Endothelial cell of umbilical vein (primary cell): ENCODE data around the gene VEPH1. TPM values are rescaled to one million over a fixed set of nuclear protein-coding genes. Genes with fewer than 3 reads are reported as not detected.
A peak's percentile ranks its signal among the peaks of the same experiment; 100 is the strongest.

Experiments used
- BruUV-seq: library from RNA; stranded (reverse); fragments of 400-500 nt; replicated peaks from 2 replicates; lab custom pipeline; 2021; lab: Mats Ljungman, UMichigan
- CTCF ChIA-PET: fragments of 300-600, 350-600 bp; sonication (Branson Sonifier 250); formaldehyde crosslinking; loops from one replicate; lab custom pipeline; 2021; ENCODE audit warnings: antibody characterized with exemption, inconsistent platforms; lab: Charles Lee
- POLR2A ChIA-PET: fragments of 300-600, 350-600 bp; sonication (Branson Sonifier 250); formaldehyde crosslinking; loops from one replicate; lab custom pipeline; 2021; ENCODE audit warnings: antibody characterized with exemption, inconsistent platforms; lab: Charles Lee
- DNase-seq: peaks from one replicate; pipeline ENCODE4 v3.0.0-alpha.2; 2011; ENCODE audit warnings: low read depth, low spot score
- FAIRE-seq: peaks from 2 replicates; lab custom pipeline; 2011; peaks lifted over from hg19 to GRCh38; lab: Jason Lieb, UNC
- H2AFZ ChIP-seq: 2 replicates; pipeline ENCODE4 v1.6.0; 2012; ENCODE audit warnings: low read depth, low read length, control low read depth, inconsistent platforms
- H3K27ac ChIP-seq: 2 replicates; pipeline ENCODE4 v1.5.1; 2011; ENCODE audit warnings: low read depth, mild to moderate bottlenecking, control low read depth, low read length, moderate library complexity; ENCODE audit not compliant: insufficient read depth
- H3K27me3 ChIP-seq, 2 experiments: 2 replicates each; pipeline versions ENCODE4 v1.6.0 to v1.6.1; 2011; ENCODE audit warnings: low read length in 2 of 2, mixed read lengths in 1 of 2; ENCODE audit not compliant: control insufficient read depth in 2 of 2, insufficient read depth in 2 of 2
- H3K36me3 ChIP-seq, 2 experiments: 2 replicates in 1 of 2; 3 replicates in 1 of 2; pipeline ENCODE4 v1.5.1; 2011; ENCODE audit warnings: low read length in 2 of 2, mild to moderate bottlenecking in 1 of 2, moderate library complexity in 1 of 2; ENCODE audit not compliant: control insufficient read depth in 2 of 2, insufficient read depth in 2 of 2; ENCODE audit errors: extremely low read depth in 1 of 2
- H3K4me1 ChIP-seq: 3 replicates; pipeline ENCODE4 v1.5.1; 2011; ENCODE audit warnings: mild to moderate bottlenecking, low read length; ENCODE audit not compliant: control insufficient read depth, insufficient read depth; ENCODE audit errors: extremely low read depth
- H3K4me2 ChIP-seq: 2 replicates; pipeline ENCODE4 v1.6.1; 2011; ENCODE audit warnings: low read length, control low read depth, mixed read lengths; ENCODE audit not compliant: insufficient read depth
- H3K4me3 ChIP-seq, 3 experiments: fragments of 200-600 bp in 1 of 3; sonication (generic), shearing (Covaris generic) in 1 of 3; replicated peaks in 1 of 3; 2 replicates each; pipeline ENCODE4 v1.5.1; 2011 to 2016; ENCODE audit warnings: control low read depth in 3 of 3, low read length in 3 of 3, mild to moderate bottlenecking in 2 of 3, inconsistent platforms in 1 of 3, low read depth in 1 of 3, moderate library complexity in 1 of 3; ENCODE audit not compliant: insufficient read depth in 1 of 3
- H3K79me2 ChIP-seq: 2 replicates; pipeline ENCODE4 v1.6.0; 2012; ENCODE audit warnings: low read length, inconsistent platforms; ENCODE audit not compliant: control insufficient read depth, insufficient read depth
- H3K9ac ChIP-seq: replicated peaks from 2 replicates; pipeline ENCODE3; 2011; ENCODE audit warnings: low read length, control low read depth; ENCODE audit not compliant: insufficient read depth; ENCODE audit errors: extremely low read depth
- H3K9me1 ChIP-seq: replicated peaks from 3 replicates; pipeline ENCODE4 v1.6.0; 2011; ENCODE audit warnings: mild to moderate bottlenecking, low read length; ENCODE audit not compliant: control insufficient read depth, insufficient read depth; ENCODE audit errors: extremely low read depth
- H3K9me3 ChIP-seq: replicated peaks from 2 replicates; pipeline ENCODE4 v1.5.1; 2012; ENCODE audit warnings: low read length, inconsistent platforms; ENCODE audit not compliant: control insufficient read depth, insufficient read depth
- H4K20me1 ChIP-seq: replicated peaks from 2 replicates; pipeline ENCODE3; 2011; ENCODE audit warnings: mild to moderate bottlenecking, low read length; ENCODE audit not compliant: control insufficient read depth, insufficient read depth; ENCODE audit errors: extremely low read depth
- EZH2 ChIP-seq: IDR thresholded peaks from 2 replicates; pipeline ENCODE4 v1.6.1; 2012; ENCODE audit warnings: borderline replicate concordance, low read depth, mild to moderate bottlenecking, moderate library complexity, low read length, inconsistent platforms; ENCODE audit not compliant: severe bottlenecking
- FOS ChIP-seq: IDR thresholded peaks from 2 replicates; pipeline ENCODE4 v1.6.1; 2011; ENCODE audit warnings: mild to moderate bottlenecking, low read length, moderate library complexity, borderline replicate concordance; ENCODE audit not compliant: insufficient read depth
- JUN ChIP-seq: IDR thresholded peaks from 2 replicates; pipeline ENCODE4 v1.6.1; 2011; ENCODE audit warnings: borderline replicate concordance, low read depth; ENCODE audit not compliant: insufficient read length, insufficient read depth
- POLR2A ChIP-seq: IDR thresholded peaks from 2 replicates; pipeline ENCODE4 v1.6.1; 2012; ENCODE audit warnings: low read depth, mild to moderate bottlenecking, control low read depth, low read length
- POLR2AphosphoS5 ChIP-seq: IDR thresholded peaks from 2 replicates; pipeline ENCODE4 v1.6.1; 2012; ENCODE audit warnings: low read depth, mild to moderate bottlenecking, control low read depth, low read length, moderate library complexity; ENCODE audit not compliant: insufficient read depth
- dilution Hi-C: fragments of 300-500 bp; cut with MboI; formaldehyde crosslinking; loops from one replicate; pipeline ENCODE4 v1.15.0; 2019; ENCODE audit warnings: low sequenced_read_pairs; ENCODE audit not compliant: extremely low pct_ligation_motif_present
- intact Hi-C: fragments of 100-400 bp; cut with micrococcal nuclease; formaldehyde crosslinking; loops from one replicate; pipeline ENCODE4 v1.10.0; 2022
- polyA plus RNA-seq, 4 experiments: library from polyadenylated mRNA; depleted of rRNA in 3 of 4; stranded (reverse) in 3 of 4; unstranded in 1 of 4; fragments of >200 nt; gene quantifications; 2 replicates each; pipeline versions ENCODE4 v1.2.1 to v1.2.3, GENCODE V29; 2011 to 2012; ENCODE audit warnings: missing spikeins in 1 of 4
- total RNA-seq: library from RNA; stranded (reverse); gene quantifications from 2 replicates; pipeline ENCODE4 v1.2.3, GENCODE V29; 2021
- TF ChIP-seq, protein P1 (sequence below), 2 donors: IDR thresholded peaks; 1 replicate in 1 of 2; 2 replicates in 1 of 2; pipeline ENCODE4 v1.5.1; 2011; ENCODE audit warnings: low read length in 2 of 2, mild to moderate bottlenecking in 2 of 2, moderate library complexity in 2 of 2, control low read depth in 1 of 2, inconsistent platforms in 1 of 2, low read depth in 1 of 2; ENCODE audit not compliant: insufficient read depth in 1 of 2; ENCODE audit errors: extremely low read depth in 1 of 2

Gene VEPH1
- total and polyA plus RNA-seq, 2 donors (not counting 3 experiments of a cell fraction or from before 2014, with no cell fraction given), result 42.9 to 136 TPM

- CTCF ChIA-PET, result interaction anchor here (0.9 kb wide), 1 partner anchor 166 kb away, joined by 3 read pairs; no protein-coding TSS in a partner anchor
- no peak overlapping the region for H3K27ac ChIP-seq
- no peak overlapping the region for H3K9ac ChIP-seq
- no peak for TF ChIP-seq EZH2
- TF ChIP-seq, protein P1, sequence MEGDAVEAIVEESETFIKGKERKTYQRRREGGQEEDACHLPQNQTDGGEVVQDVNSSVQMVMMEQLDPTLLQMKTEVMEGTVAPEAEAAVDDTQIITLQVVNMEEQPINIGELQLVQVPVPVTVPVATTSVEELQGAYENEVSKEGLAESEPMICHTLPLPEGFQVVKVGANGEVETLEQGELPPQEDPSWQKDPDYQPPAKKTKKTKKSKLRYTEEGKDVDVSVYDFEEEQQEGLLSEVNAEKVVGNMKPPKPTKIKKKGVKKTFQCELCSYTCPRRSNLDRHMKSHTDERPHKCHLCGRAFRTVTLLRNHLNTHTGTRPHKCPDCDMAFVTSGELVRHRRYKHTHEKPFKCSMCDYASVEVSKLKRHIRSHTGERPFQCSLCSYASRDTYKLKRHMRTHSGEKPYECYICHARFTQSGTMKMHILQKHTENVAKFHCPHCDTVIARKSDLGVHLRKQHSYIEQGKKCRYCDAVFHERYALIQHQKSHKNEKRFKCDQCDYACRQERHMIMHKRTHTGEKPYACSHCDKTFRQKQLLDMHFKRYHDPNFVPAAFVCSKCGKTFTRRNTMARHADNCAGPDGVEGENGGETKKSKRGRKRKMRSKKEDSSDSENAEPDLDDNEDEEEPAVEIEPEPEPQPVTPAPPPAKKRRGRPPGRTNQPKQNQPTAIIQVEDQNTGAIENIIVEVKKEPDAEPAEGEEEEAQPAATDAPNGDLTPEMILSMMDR (IDR thresholded peaks at IDR 0.05; ENCODE audit: extremely low read depth in 1 of 2, insufficient read depth in 1 of 2, low read depth in 1 of 2, low read length in 2 of 2), result no peak
- TF ChIP-seq JUN, result no peak
- no peak for TF ChIP-seq POLR2A
- TF ChIP-seq POLR2AphosphoS5, result no peak
- no peak for TF ChIP-seq FOS
- dilution Hi-C loops (no loop called here), intact Hi-C loops (no loop called here)
- no peak overlapping the region for H3K4me3 ChIP-seq
- no TSS peak for BruUV-seq
- peaks cover 22% of the 10 kb centered on the region for H3K4me1 ChIP-seq
- H4K20me1 ChIP-seq, result no peaks in the 10 kb centered on the region
- FAIRE-seq (peak; percentile 56), DNase-seq (peak; percentile 24)
- no peak overlapping the region for H2AFZ ChIP-seq
- H3K4me2 ChIP-seq, result no peak overlapping the region
- POLR2A ChIA-PET, result no interaction called here
- H3K79me2 ChIP-seq, result no peaks in the 10 kb centered on the region
- H3K27me3 ChIP-seq, result no peaks in the 10 kb centered on the region
- no peaks in the 10 kb centered on the region for H3K9me1 ChIP-seq
- no peaks in the 10 kb centered on the region for H3K9me3 ChIP-seq
- no peaks in the 10 kb centered on the region for H3K36me3 ChIP-seq
These were observed 133.3 kb downstream of the VEPH1 start for GRCh38 chr3:157369727-157370421.
